Measurements from ENCODE around the gene CFAP92. TPM values are rescaled to one million over a fixed set of nuclear protein-coding genes. Genes with fewer than 3 reads are reported as not detected.

The CFAP92 gene
- total RNA-seq, 2 experiments from 2014 or later, result 0.19 to 0.45 TPM

DNA sequence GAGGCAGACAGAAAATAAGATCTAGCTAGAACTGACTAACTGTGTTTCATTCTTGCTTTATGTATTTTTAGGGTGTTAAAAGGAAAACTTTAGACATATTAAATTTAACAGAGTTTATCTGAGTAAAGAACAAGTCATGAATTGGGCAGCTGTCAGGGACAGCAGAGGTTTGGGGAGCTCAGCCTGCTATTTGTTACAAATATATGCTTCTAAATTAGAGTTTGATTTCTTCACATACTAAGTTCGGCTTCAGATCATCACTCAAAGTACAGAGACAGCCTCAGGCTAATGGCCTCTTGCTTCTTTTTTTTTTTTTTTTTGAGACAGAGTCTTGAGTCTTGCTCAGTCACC, 29.1 kb upstream of the CFAP92 start:
- Mint-ChIP-seq H3K36me3 (ENCODE audit: low read depth) (no peaks in the 10 kb centered on the region), H3K4me3 (no peak overlapping the region), H3K27ac (no peak overlapping the region), H3K9me3 (no peaks in the 10 kb centered on the region), H3K4me1 (ENCODE audit: low read depth) (peaks cover 27% of the 10 kb centered on the region), H3K27me3 (no peaks in the 10 kb centered on the region)
- TF ChIP-seq, protein P1, sequence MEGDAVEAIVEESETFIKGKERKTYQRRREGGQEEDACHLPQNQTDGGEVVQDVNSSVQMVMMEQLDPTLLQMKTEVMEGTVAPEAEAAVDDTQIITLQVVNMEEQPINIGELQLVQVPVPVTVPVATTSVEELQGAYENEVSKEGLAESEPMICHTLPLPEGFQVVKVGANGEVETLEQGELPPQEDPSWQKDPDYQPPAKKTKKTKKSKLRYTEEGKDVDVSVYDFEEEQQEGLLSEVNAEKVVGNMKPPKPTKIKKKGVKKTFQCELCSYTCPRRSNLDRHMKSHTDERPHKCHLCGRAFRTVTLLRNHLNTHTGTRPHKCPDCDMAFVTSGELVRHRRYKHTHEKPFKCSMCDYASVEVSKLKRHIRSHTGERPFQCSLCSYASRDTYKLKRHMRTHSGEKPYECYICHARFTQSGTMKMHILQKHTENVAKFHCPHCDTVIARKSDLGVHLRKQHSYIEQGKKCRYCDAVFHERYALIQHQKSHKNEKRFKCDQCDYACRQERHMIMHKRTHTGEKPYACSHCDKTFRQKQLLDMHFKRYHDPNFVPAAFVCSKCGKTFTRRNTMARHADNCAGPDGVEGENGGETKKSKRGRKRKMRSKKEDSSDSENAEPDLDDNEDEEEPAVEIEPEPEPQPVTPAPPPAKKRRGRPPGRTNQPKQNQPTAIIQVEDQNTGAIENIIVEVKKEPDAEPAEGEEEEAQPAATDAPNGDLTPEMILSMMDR (IDR thresholded peaks at IDR 0.05), result no peak
- peaks cover 31% of the 10 kb centered on the region for H3K4me1 ChIP-seq (ENCODE audit: insufficient read depth, low read length)
- H3K9me3 ChIP-seq (ENCODE audit: control insufficient read depth in 1 of 2, insufficient read depth in 1 of 2, low read length in 2 of 2), result peaks cover 0 to 3% of the 10 kb centered on the region in 2 experiments
- no peaks in the 10 kb centered on the region for H3K27me3 ChIP-seq (ENCODE audit: control insufficient read depth in 1 of 2, insufficient read depth in 2 of 2, low read length in 2 of 2)
- intact Hi-C loops (cut with DNase I, micrococcal nuclease), result loop anchor here in 1 of 2 experiments (2.0 kb wide), 1 partner anchor 18 kb away; no protein-coding TSS in a partner anchor
- DNase-seq (no peak), ATAC-seq (ENCODE audit: poor library complexity) (no peak)
- POLR2A ChIA-PET, result no interaction called here
- CTCF ChIA-PET, result interaction anchor here (0.6 to 1.6 kb wide), 2 partner anchors 53 to 360 kb away, joined by 4 to 8 read pairs; no protein-coding TSS in a partner anchor
- H3K4me3 ChIP-seq (ENCODE audit: low read length), result no peak overlapping the region
- H3K27ac ChIP-seq (ENCODE audit: low read depth in 1 of 2, low read length in 2 of 2), result no peak overlapping the region
- no peaks in the 10 kb centered on the region for H3K36me3 ChIP-seq (ENCODE audit: insufficient read depth, low read length)

GRCh38 chr3:129022114-129023007, 28.5 kb upstream of the CFAP92 start:
- intact Hi-C loops (cut with DNase I, micrococcal nuclease), result loop anchor here in 1 of 2 experiments (2.0 kb wide), 1 partner anchor 18 kb away; no protein-coding TSS in a partner anchor
- no peak overlapping the region for H3K4me3 Mint-ChIP-seq
- POLR2A ChIA-PET, result no interaction called here
- no peaks in the 10 kb centered on the region for H3K36me3 Mint-ChIP-seq (ENCODE audit: low read depth)
- H3K27ac Mint-ChIP-seq, result no peak overlapping the region
- H3K4me1 Mint-ChIP-seq (ENCODE audit: low read depth), result peaks cover 34% of the 10 kb centered on the region
- no peak overlapping the region for H3K4me3 ChIP-seq (ENCODE audit: low read length)
- no peak for ATAC-seq (ENCODE audit: poor library complexity)
- H3K9me3 ChIP-seq (ENCODE audit: control insufficient read depth in 1 of 2, insufficient read depth in 1 of 2, low read length in 2 of 2), result peaks cover 0 to 3% of the 10 kb centered on the region in 2 experiments
- CTCF ChIA-PET, result interaction anchor here (0.6 to 1.6 kb wide), 2 partner anchors 52 to 361 kb away, joined by 4 to 8 read pairs; no protein-coding TSS in a partner anchor
- TF ChIP-seq, protein P1 (IDR thresholded peaks at IDR 0.05), result no peak
- DNase-seq, result no peak
- no peaks in the 10 kb centered on the region for H3K27me3 Mint-ChIP-seq
- H3K4me1 ChIP-seq (ENCODE audit: insufficient read depth, low read length), result peaks cover 33% of the 10 kb centered on the region
- no peaks in the 10 kb centered on the region for H3K27me3 ChIP-seq (ENCODE audit: control insufficient read depth in 1 of 2, insufficient read depth in 2 of 2, low read length in 2 of 2)
- no peak overlapping the region for H3K27ac ChIP-seq (ENCODE audit: low read depth in 1 of 2, low read length in 2 of 2)
- no peaks in the 10 kb centered on the region for H3K36me3 ChIP-seq (ENCODE audit: insufficient read depth, low read length)
- no peaks in the 10 kb centered on the region for H3K9me3 Mint-ChIP-seq

- CTCF ChIA-PET, result no interaction called here
Observed at GRCh38 chr3:129021140-129021551, 27.3 kb upstream of the CFAP92 start.

More at GRCh38 chr3:129021140-129021551, 27.3 kb upstream of the CFAP92 start:
- H3K9me3 ChIP-seq (ENCODE audit: control insufficient read depth in 1 of 2, insufficient read depth in 1 of 2, low read length in 2 of 2), result peaks cover 0 to 3% of the 10 kb centered on the region in 2 experiments
- peaks cover 36% of the 10 kb centered on the region for H3K4me1 Mint-ChIP-seq (ENCODE audit: low read depth)
- H3K4me3 Mint-ChIP-seq, result no peak overlapping the region
- no peaks in the 10 kb centered on the region for H3K36me3 Mint-ChIP-seq (ENCODE audit: low read depth)
- intact Hi-C loops (cut with DNase I, micrococcal nuclease), result no loop called here
- POLR2A ChIA-PET, result no interaction called here
- DNase-seq, result no peak
- no peaks in the 10 kb centered on the region for H3K27me3 ChIP-seq (ENCODE audit: control insufficient read depth in 1 of 2, insufficient read depth in 2 of 2, low read length in 2 of 2)
- no peak overlapping the region for H3K4me3 ChIP-seq (ENCODE audit: low read length)
- peaks cover 35% of the 10 kb centered on the region for H3K4me1 ChIP-seq (ENCODE audit: insufficient read depth, low read length)
- H3K27me3 Mint-ChIP-seq, result no peaks in the 10 kb centered on the region
- ATAC-seq (ENCODE audit: poor library complexity), result no peak
- H3K27ac Mint-ChIP-seq, result no peak overlapping the region
- TF ChIP-seq, protein P1 (IDR thresholded peaks at IDR 0.05), result no peak
- H3K36me3 ChIP-seq (ENCODE audit: insufficient read depth, low read length), result no peaks in the 10 kb centered on the region
- H3K9me3 Mint-ChIP-seq, result no peaks in the 10 kb centered on the region
- H3K27ac ChIP-seq (ENCODE audit: low read depth in 1 of 2, low read length in 2 of 2), result no peak overlapping the region
